Skin of body (tissue), 2 donors: ENCODE data around the gene RASSF7. TPM values are rescaled to one million over a fixed set of nuclear protein-coding genes. Genes with fewer than 3 reads are reported as not detected.

Experiments
- DNase-seq: peaks from one replicate; lab custom pipeline; 2025; lab: John Stamatoyannopoulos, UW
- total RNA-seq: library from RNA; depleted of rRNA; stranded (reverse); fragments of >200 nt; gene quantifications from one replicate; pipeline ENCODE4 v1.2.3, GENCODE V29; 2014

The RASSF7 gene
- total RNA-seq, 1 donor from 2014 or later, result 7.7 TPM

DNA sequence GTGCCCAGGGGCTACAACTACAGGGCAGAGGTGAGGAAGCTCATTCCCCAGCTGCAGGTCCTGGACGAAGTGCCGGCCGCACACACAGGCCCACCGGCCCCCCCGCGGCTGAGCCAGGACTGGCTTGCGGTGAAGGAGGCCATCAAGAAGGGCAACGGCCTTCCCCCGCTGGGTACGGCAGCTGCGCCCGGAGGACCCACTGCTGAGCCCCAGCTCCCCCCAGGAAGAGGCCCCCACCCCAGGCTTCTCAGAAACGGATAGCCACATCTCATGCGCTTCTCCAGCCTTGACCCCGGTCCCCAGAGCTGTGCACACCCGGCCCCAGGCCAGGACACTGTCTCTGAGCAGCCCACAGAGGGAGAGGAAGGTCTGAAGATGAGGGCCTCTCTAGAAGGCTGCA lies 9.6 kb upstream of the RASSF7 start:
- DNase-seq, result no peak

- no peak for DNase-seq
These were observed 9.2 kb upstream of the RASSF7 start for GRCh38 chr11:551596-551995.

DNA sequence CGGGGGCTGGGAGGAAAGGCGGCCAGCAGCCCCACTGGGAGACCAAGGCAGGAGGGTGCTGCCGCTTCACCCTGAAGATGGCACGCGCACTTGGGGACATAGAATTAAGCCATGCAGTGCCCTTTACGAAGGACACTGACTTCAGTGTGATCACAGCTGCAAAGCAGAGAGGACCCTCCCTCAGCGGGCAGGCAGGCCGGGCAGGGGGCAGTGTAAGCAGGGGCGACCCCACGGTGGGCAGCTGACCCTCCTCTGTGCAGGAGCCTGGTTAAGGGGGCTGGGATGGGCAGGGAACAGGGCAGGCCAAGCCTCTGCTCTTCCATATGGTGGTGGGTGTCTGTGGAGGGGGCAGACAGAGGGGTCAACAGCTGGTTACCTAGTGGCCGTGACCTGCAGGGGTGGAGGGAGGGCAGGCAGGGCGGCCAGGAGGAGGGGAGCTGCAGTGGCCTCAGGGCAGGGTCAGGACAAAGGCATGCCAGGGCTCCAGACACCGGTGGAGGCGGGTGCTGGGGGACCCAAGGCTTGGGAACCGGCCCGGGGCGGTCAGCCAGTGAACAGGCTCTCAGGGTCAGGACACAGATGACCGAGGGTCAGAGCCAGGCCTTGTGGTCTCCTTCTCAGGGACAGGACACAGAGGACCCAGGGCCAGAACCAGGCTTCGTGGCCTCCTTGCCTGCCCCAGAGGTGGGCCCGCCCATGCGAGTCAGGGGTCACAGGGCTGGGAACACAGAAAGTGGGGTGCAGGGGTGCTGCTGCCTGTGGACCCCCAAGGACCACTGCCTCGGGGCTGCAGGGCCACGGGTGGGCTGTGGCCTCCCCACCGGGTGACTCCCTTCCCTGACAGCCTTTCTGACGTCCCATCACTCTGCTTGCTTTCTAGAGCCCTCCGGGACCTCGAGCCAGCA lies 7.4 kb upstream of the RASSF7 start:
- DNase-seq, result no peak

DNA sequence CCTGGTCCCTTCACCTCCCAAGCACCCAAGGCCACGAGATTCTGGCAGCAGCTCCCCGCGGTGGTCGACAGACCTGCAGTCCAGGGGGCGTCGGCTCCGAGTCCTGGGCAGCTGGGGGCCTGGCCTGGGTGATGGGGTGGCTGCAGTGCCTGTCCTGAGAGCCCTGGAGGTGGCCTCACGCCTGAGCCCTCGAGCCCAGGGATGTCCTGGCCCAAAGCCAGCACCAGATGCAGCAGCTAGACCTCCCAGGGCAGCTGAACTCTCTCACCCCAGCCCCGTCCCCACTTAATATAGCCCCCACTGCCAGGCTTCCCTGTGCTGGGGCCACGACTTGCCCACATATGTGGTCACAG lies 6.8 kb upstream of the RASSF7 start:
- DNase-seq, result no peak

GRCh38 chr11:554428-555226 lies 6.1 kb upstream of the RASSF7 start:
- no peak for DNase-seq

GRCh38 chr11:555227-555779 lies 5.5 kb upstream of the RASSF7 start:
- DNase-seq, result no peak

- DNase-seq, result no peak
These were observed 4.7 kb upstream of the RASSF7 start for GRCh38 chr11:555780-556661.

DNA sequence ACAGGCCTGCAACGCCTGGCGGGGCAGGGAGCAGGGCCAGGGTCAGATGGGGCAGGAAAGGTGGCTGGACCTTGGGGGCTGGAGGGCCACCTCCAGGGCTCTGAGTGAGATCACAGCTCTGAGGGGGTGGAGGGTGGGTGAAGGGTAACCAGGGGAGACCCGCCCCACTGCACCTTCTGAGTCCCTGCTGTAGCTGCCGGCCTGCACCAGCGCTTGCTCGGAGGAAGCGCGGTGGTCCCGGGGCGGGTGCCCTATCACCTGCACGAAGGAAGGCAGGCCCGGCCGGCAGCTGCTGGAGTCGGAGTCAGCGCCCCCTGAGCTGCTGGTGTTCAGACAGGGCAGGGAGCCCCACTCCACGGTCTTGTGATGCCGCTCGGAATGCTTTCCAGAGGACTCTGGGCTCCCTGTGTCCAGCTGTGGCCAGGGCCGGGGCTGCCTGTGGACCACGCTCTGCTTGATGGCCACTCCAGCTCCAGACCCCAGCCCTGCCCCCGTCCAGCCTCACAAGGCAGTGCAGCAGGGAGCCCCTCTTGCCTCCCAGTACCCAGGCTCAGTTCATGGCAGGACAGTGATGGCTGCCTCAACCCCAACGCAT lies 4.0 kb upstream of the RASSF7 start:
- DNase-seq, result no peak

GRCh38 chr11:557328-558132 lies 3.2 kb upstream of the RASSF7 start:
- no peak for DNase-seq

DNA sequence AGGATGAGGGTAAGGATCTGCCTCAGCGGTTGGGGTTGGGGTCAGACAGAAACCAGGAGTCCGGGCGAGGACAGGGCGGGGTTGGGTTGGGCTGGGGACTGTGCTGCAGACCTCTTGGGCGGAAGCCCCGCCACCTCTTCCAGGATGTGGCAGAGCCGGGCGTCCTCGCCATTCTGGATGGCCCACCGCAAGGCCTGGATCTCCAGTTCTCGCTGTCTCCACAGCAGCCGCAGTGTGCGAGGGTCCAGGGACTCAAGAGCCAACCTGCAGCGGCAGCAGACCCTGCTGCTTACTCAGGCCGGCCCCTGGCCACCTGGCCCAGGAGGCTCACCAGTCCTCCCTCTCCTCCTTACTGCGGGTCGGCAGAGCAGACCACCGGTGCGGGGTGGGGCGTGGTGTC lies 2.3 kb upstream of the RASSF7 start:
- no peak for DNase-seq

GRCh38 chr11:559020-559620 lies 1.6 kb upstream of the RASSF7 start:
- no peak for DNase-seq

GRCh38 chr11:559712-560304 lies 962 bp upstream of the RASSF7 start:
- no peak for DNase-seq

DNA sequence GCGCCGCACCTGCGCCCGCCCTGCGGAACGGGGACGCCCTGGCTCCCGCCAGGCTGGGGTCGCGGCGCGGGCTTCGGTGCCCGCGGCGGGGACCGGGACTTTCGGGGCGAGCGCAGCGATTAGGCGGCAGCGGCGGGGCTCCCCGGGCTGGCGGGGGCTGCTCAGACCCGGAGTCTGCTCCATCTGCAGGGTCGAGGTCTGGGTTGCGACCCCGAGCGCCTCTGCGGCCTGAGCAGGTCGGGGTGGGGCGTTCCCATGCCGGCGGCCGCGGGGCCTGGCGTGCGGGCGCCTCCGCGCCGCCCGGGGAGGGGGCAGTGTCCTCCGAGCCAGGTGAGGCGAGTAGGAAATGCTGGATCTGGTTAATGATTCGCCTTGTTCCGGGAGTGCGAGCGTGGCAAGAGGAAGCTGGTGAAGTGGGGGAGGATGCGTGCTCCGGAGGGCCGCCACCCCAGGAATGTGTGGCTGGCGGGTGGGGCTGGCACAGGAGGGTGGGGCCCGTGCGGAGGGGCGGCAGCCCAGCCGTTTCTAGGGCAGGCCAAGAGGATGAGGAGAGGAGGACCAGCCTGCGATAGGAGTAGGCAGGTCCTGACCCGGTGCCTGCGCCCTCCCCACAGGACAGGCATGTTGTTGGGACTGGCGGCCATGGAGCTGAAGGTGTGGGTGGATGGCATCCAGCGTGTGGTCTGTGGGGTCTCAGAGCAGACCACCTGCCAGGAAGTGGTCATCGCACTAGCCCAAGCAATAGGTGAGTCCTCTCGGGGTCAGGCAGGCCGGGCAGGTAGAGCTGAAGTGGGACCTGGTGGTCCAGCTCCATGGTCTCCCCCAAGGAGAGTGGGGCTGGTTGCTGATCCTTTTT lies 606 bp downstream of the RASSF7 start:
- DNase-seq, result no peak

- no peak for DNase-seq
These were observed 1.4 kb downstream of the RASSF7 start for GRCh38 chr11:562046-562645.

DNA sequence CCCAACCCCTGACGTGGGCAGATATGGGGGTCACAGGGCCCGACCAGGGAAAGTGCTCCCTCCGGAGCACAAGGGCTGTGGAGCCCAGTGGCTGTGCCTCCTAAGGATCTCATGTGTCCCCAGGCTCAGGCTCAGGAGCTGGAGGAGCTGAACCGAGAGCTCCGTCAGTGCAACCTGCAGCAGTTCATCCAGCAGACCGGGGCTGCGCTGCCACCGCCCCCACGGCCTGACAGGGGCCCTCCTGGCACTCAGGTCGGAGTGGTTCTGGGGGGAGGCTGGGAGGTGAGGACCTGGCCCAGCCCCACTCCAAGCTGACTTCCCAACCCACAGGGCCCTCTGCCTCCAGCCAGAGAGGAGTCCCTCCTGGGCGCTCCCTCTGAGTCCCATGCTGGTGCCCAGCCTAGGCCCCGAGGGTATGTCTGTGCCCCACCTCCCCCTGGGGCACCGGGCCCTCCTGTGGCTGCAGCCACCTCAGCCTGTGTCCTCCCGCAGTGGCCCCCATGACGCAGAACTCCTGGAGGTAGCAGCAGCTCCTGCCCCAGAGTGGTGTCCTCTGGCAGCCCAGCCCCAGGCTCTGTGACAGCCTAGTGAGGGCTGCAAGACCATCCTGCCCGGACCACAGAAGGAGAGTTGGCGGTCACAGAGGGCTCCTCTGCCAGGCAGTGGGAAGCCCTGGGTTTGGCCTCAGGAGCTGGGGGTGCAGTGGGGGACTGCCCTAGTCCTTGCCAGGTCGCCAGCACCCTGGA lies 2.5 kb downstream of the RASSF7 start:
- no peak for DNase-seq

- no peak for DNase-seq
These were observed 3.2 kb downstream of the RASSF7 start for GRCh38 chr11:563812-564578.
